GM04504 (cell line): ENCODE data around the gene DENND1B.
"Not testable (repeated sequence)": the region's sequence is repeated elsewhere in the genome, so short reads cannot be mapped to it uniquely, and the experiment has no call there.

ENCODE experiments used
- DNase-seq: peaks from one replicate; pipeline ENCODE4 v3.0.0-alpha.2; 2012; ENCODE audit warnings: low read depth

Gene DENND1B

DNA sequence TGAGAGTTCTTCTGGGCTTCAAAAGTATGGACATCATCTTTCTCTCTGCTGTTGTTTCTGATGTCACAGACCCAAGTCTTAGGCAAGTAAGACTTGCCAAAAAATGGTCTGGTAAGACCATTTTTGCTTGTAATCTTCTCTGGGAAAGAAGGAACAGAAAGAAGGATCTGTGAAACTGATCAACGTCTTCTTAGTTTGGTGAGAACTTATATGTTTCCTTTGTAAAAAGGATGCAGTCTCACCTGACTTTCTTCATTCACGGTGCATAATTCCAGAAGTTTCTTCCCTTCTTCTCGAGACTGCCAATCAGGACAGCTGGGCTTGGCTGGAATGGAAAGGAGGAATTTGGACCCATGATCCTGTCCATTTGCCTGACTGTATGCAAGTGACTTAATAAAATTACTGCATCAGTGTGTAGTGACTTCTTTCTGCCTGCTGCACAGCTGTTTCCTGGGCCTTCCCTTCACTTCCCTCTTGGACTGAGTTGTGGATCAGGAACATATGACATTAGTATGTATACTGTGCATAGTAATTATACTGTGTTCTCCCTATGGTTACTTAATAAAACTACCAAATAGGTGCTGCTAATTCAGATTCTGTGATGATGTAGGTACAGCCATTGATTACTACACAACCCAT, 7.6 kb upstream of the DENND1B start:
- no peak for DNase-seq

DNA sequence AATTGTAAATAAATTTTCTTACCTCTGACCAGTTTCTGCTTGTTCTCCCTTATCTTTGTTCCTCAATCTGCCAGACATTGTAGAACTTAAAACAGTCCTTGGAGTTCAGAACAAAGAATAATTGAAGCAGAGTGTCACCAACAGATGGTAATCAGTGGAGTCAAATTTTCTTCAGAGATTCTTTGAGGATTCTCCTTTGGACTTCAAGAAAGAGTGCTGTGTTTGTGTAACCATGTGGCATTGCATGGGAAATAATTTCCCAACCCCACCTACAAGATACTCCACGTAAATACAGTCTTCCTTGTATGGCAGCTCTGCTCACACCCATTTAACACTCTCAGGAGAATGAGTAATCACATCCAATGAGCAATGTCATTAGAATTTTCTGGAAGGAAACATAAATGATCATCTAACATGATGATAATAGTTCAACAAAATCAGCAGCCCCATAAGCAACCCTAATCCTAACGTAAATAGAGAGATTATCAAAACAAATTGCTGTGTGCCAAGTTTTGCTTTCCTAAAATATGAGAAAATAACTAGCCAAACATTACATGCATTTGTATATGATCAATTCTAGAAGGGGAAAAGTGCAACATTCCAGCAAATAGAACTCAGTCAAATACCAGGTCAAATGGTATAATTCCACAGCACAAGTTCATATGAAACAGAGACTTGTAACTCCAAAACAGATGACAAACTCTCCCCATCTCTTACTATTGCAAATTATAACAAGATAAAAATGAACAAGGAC, 6.9 kb upstream of the DENND1B start:
- peak; percentile 33 for DNase-seq

DNA sequence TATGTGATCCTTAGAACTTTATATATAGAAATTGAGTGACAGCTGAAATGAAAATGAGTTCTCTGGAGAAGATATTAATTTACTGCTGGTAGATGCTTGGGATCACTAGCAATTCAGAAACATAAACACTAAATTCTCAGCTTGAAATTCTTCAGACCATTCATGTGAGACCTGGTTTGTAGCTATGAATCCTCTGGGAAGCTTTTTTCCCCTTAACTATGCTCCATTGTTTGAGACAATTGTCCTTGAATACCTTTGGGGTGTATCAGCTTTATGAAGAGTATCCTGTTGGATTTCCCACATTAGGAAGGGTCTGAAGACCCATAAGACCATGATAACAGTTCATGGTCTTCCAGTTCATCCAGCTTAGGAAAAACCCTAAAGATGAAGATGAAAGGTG, 4.6 kb upstream of the DENND1B start:
- DNase-seq: no peak

DNA sequence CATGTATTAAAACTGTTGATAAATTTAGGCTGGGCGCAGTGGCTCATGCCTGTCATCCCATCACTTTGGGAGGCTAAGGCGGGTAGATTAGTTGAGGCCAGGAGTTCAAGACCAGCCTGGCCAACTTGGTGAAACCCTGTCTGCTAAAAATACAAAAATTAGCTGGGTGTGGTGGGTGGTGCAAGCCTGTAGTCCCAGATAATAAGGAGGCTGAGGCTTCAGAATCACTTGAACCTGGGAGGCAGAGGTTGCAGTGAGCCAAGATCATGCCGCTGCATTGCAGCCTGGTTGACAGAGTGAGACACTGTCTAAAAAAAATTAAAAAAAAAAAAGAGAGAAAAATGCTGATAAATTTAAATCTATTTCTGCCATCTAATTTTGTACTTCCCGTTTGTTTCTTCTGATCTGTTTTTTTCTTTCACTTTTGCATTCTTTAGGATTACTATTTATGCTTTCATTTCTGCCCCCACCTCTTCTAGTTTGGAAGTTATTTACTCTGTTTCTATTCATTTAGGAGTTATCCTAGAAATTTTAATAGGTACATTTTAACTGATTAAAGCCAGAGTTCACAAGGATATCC, 3.2 kb upstream of the DENND1B start:
- no peak for DNase-seq

DNA sequence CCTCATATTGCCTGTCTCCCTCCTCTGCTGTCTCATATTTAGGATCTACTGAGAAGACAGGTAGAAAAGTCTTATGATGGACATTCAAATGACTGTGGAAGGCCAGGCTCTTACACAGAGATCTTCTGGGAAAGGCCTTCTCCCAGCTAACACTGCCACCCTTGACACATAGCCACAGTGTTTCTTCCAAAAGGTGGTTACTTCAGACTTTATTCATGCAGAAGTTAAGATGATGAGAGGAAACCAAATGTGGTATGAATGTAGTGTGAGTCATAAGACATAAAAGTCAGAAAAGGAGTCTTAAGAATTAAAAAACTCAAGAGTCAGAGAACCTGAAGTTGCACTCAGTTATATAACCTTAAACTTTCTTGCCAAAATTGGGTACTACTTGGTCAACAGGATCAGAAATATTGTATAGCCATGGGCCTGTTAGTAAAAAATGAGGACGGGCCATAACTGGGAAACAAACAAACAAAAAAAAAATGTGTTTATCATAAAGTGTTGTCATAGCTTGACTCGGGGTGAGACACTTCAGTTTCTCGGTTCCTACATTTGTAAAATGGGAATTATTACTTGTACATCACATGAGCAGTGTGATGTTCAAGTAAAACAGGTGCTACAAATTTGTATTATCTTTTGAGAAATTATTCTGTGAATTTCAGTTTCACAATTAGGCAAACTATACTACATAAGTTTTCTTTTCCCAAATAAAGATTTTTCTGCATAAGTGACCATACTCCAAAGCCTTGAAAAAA, 1.2 kb upstream of the DENND1B start:
- peak; percentile 76 for DNase-seq

DNA sequence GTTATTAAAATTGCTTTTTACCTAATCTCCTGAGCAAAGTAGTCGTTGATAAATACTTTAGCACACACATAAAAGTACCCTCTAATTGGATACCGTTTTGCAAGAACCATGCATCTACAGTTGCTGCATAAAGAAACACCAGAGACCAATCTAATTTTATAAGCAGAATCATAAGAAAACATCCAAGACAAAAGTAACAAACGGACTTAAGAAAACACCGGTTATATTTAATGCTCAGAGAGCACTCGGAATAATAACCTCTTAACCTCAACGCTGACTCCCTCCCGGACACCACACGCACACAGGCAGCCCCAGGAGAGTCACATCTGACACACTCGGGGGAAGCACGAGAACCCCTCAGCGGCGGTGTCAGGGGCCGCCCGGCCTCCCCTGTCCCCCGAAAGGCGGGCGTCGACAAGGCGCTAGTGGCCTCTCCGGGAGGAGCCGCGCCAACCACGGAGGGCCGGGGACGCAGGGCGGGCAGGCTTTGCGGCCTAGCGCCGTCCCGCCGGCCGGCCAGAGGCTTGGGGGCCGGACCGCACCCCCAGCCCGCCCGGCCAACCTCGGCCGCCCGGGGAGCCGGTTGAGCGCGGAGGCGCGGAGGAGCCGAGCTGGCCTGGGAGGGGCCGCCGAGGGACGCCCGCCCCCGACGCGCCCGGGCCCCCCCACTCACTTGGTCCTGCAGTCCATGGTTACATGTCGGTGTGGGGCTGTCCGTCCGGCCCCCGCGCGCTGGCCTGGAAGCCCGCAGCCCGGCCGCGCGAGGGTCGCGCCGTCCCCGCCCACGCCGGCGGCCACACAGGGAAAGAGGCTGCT, 606 bp downstream of the DENND1B start:
- peak; percentile 22 for DNase-seq

DNA sequence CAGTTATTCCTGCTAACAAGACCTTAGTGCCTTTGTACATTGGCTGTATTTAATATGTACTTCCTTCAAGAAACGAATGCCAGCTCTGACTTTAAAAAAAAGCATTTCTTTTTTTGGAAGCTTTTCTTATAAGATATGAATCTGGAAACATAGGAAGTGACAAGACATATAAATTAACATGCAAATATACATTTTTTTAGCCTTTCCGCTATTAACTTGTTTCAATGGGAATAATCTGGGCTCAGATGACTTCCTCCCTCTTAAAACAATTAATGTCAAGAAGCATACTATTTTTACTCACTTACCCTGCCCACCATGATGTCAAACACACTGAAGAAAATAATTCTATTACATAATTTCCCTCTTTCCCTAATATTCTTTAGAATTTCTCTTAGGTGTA, 1.4 kb downstream of the DENND1B start:
- DNase-seq: no peak

DNA sequence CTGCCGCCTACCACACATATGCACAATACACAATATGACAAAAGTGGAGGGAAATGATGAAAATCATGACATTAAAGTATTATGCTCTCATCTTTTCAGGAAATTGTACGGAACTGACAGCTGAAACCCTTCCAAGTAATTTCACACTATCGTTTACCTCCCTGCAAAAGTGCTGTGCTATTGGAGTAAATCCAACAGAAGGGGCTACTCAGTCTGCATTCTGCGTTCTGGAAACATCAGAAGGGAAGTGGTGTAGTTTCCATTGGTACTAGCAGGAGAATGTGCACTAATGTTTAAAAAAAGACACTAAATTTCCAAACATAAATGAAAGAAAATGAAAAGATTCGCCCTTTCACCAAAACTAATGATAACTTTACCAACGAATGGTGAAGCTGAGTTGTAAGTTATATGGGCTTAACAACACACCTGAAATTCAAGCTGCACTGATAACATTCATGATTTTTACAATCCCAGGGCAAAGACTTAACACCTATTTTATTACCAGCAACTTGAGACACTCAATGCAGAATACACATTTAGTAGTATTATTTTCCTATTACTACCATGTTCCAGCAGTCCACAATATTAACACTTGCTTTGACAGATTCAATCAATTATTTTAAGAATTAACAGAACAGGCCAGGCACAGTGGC, 3.2 kb downstream of the DENND1B start:
- DNase-seq: no peak

DNA sequence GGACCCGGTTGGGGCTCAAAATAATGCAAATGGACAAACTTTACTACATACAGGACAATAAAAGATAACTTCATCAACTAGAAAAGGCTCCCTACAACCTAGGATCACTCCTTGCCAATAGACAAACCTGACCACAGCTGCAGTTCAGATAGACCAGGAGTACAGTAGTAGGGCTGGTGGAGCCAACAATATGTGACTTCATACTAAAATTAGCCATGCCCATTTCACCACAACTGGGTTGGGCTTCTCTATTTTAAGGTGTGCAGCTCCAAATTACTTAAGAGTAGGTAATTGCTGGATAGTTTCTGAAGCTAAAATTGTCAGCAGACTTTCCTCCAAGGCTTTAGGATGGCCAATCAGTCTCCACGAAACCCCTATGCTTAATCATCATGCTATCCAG, 3.9 kb downstream of the DENND1B start:
- no peak for DNase-seq

DNA sequence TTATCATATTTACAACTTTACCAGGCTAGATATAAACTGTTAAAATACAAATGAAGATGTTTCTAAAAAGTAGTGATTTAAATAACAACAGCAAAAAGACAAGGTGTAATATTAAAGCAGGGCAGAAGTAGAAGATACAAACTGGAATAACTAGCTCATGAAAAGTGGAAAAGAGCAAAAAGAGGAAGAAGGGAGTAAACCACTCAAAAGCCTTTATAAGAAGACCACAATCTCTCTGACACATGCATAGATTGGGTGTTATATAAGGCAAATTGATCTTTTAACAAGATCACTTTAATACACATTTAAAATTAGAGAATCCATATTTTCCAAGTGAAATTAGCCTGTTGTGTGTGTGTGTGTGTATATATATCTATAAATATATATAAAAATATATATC, 5.0 kb downstream of the DENND1B start:
- no peak for DNase-seq

DNA sequence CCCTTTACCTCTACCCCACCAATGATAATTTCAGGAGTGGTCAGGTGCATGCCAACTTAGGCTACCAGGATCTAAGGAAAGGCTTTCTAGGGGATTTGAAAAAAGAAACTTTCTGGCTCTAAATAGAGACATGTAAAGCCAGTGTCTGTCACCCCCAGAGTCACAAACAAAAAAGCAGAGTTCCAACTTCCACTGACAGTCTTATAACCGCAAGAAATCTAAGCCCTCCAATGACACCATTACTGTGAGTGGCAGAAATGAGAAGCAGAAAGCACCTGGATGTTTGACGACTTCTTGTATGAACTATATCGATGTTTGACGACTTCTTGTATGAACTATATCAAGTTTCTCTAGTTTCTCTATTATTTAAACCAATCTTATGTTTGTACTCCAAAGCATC, 6.0 kb downstream of the DENND1B start:
- DNase-seq: no peak

DNA sequence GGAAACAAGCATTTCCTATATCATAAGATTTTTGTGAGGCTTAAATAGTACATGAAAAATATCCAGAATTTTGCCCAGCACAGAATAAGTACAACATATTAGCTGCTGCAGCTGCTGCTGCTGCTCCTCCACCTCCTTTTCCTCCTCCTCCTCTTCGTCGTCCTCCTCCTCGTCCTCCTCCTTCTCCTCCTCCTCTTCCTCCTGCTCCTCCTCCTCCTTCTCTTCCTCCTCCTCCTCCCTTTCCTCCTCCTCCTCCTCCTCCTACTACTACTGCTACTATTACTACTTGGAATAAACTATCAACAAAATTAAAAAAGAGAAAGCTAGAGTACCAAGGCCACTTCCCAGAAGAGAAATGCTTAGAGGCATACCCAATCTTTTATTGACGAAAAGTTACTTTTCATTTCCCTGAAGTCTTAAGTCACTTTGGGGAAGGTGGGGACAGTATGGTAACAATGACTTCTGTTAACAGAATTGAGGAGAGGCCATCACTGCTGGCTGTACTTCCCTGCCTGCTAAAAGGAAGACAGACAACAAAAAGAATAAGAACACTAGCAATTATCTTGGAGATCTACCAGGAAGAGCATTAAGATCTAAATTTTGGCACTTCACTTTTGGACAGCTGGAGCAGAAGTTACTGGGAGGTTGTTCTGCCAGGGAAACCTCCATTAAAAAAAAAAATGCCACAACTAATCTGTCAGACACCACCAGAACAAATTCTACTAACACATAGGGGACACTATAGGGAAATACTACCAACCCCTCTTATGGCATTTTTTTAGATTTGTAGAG, 7.1 kb downstream of the DENND1B start:
- no peak for DNase-seq

DNA sequence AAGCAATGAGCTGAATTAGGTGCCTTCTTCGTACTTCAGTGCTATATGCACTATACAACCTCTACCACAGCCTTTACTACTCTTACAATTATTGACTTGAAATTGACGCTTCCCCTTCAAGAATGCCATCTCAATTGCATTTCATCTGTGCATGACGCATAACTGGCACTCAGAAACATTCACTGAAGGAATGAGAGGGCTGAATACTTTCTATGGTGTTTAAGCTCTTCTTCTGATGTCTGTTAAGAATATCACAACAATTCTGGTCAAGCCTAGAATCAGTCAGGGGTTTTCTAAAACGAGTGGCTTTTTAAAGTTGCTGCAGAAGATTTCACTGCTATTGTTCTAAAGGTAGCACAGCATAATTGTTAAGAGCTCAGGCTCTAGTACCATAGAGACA, 11.5 kb downstream of the DENND1B start:
- no peak for DNase-seq

DNA sequence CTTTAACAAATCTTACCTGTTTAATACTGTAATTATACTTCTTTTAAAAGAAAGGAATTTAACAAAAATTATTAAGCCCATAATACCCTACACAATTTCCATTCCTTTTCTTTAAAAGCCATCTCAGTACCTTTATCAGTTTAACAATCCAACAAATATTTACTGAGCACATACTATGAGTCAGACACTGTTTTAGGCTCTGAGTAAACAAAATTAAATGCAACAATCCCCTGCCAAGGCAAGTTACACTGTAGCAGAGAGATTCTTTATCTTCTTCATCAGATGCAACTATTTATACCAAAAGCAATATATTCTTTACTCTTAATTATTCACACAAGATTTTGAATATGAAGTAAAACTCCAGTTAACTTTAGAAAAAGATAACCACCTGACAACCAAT, 12.0 kb downstream of the DENND1B start:
- DNase-seq: no peak

DNA sequence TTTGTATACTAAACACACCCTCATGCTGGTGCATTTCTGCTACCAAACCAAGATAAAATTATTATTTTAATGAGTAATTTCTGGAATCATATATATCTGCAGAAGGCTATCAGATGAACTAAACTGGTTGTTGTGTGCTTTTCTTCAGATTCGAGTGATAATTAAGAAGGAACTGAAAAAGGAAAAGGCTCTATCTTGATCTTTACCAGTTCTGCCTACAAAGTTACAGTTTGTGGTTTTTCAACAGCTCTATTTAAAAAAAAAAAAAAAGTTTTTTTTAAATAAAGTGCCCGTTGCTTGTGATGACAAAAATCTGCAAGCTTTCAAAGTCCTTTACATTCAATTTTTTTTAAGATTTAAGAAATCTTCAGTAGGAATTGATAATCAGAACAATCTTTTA, 13.6 kb downstream of the DENND1B start:
- no peak for DNase-seq

DNA sequence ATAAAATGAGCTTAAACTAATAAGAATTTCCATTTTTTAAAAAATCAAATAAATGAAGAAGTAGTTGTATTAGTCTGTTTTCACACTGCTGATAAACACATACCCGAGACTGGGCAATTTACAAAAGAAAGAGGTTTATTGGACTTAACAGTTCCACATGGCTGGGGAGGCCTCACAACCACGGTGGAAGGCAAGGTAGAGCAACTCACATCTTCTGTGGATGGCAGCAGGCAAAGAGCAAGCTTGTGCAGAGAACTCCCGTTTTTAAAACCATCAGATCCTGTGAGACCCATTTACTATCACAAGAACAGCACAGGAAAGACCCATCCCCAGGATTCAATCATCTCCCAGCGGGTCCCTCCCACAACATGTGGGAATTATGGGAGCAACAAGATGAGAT, 19.7 kb downstream of the DENND1B start:
- DNase-seq: not testable (repeated sequence)

DNA sequence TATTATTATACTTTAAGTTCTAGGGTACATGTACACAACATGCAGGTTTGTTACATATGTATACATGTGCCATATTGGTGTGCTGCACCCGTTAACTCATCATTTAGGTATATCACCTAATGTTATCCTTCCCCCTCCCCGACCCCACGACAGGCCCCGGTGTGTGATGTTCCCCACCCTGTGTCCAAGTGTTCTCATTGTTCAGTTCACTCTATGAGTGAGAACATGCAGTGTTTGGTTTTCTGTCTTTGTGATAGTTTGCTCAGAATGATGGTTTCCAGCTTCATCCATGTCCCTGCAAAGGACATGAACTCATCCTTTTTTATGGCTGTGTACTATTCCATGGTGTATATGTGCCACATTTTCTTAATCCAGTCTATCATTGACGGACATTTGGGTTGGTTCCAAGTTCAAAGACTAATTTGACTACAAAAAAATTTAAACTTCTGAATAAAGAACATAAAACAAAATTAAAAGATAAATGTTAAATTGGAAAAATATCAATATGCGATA, 22.6 kb downstream of the DENND1B start:
- not testable (repeated sequence) for DNase-seq

DNA sequence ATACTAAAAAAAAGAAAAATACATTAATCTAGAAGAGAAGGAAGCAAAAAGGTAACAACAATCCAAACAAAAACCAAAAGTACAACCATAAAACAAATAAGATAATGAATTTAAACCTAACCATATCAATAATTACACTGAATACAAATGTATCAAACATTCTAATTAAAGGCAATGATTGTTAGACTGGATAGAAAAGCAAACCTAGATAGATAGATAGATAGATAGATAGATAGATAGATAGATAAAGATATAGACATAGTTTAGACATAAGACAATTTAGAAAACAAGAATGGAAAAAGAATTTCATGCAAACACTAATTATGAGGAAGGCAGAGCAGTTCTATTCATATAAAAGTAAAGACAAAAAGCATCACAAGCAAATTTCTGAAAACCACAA, 24.9 kb downstream of the DENND1B start:
- DNase-seq: no peak

DNA sequence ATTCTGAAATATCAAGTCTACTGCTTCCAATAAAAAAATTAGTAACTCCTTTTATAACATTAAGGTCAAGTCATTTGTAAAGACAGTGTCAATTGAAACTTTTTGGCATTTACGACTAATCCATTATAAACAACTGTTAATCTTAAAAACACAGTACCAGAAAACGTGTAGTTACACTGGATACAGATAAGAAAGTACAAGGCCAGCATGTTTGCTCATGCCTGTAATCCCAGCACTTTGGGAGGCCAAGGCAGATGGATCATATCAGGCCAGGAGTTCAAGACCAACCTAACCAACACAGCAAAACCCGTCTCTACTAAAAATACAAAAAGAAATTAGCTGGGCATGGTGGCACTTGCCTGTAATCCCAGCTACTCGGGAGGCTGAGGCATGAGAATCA, 29.4 kb downstream of the DENND1B start:
- no peak for DNase-seq

DNA sequence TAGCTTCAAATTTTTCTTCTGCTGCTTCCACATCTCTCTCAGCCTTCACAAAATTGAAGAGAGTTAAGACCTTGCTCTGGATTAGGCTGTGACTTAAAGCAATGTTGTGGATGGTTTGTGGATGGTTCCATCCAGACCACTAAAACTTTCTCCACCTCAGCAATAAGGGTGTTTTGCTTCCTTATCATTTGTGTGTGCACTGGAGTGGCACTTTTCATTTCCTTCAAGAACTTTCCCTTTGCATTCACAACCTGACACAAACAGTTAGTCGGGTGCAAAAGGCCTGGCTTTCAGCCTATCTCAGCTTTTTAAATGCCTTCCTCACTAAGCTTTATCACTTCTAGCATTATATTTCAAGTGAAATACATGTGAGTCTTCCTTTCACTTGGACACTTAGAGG, 30.3 kb downstream of the DENND1B start:
- DNase-seq: no peak
